ENCODE data around the gene GPS1.

GRCh38 chr17:82084373-82085030, 32.8 kb downstream of the GPS1 start:
- TF ChIP-seq KAT7 (CRISPR knock-in tag; IDR thresholded peaks at IDR 0.05; ENCODE audit: borderline replicate concordance) (no peak), STAT6 (CRISPR knock-in tag; conservative IDR thresholded peaks at IDR 0.05; ENCODE audit: low read depth) (no peak), TEAD4 (CRISPR knock-in tag; IDR thresholded peaks at IDR 0.05) (no peak), JAZF1 (CRISPR knock-in tag; IDR thresholded peaks at IDR 0.05) (no peak), MAX (CRISPR knock-in tag; IDR thresholded peaks at IDR 0.05) (no peak), TP53 (CRISPR knock-in tag; IDR thresholded peaks at IDR 0.05) (no peak), USF1 (CRISPR knock-in tag; IDR thresholded peaks at IDR 0.05) (no peak), USF2 (CRISPR knock-in tag; IDR thresholded peaks at IDR 0.05) (no peak), ZNF423 (CRISPR knock-in tag; IDR thresholded peaks at IDR 0.05) (no peak), FOXK1 (CRISPR knock-in tag; IDR thresholded peaks at IDR 0.05) (no peak), CREM (CRISPR knock-in tag; IDR thresholded peaks at IDR 0.05) (no peak), ZNF138 (CRISPR knock-in tag; conservative IDR thresholded peaks at IDR 0.05) (no peak)
- TF ChIP-seq, protein P1, sequence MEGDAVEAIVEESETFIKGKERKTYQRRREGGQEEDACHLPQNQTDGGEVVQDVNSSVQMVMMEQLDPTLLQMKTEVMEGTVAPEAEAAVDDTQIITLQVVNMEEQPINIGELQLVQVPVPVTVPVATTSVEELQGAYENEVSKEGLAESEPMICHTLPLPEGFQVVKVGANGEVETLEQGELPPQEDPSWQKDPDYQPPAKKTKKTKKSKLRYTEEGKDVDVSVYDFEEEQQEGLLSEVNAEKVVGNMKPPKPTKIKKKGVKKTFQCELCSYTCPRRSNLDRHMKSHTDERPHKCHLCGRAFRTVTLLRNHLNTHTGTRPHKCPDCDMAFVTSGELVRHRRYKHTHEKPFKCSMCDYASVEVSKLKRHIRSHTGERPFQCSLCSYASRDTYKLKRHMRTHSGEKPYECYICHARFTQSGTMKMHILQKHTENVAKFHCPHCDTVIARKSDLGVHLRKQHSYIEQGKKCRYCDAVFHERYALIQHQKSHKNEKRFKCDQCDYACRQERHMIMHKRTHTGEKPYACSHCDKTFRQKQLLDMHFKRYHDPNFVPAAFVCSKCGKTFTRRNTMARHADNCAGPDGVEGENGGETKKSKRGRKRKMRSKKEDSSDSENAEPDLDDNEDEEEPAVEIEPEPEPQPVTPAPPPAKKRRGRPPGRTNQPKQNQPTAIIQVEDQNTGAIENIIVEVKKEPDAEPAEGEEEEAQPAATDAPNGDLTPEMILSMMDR (IDR thresholded peaks at IDR 0.05), result no peak
- TF ChIP-seq, protein P2, sequence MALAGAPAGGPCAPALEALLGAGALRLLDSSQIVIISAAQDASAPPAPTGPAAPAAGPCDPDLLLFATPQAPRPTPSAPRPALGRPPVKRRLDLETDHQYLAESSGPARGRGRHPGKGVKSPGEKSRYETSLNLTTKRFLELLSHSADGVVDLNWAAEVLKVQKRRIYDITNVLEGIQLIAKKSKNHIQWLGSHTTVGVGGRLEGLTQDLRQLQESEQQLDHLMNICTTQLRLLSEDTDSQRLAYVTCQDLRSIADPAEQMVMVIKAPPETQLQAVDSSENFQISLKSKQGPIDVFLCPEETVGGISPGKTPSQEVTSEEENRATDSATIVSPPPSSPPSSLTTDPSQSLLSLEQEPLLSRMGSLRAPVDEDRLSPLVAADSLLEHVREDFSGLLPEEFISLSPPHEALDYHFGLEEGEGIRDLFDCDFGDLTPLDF (CRISPR knock-in tag; IDR thresholded peaks at IDR 0.05), result no peak
